Left forelimb (tissue), 1 donor: ENCODE measurements around the gene DHX34.
"Not testable (repeated sequence)": the region's sequence is repeated elsewhere in the genome, so short reads cannot be mapped to it uniquely, and the experiment has no call there.

Experiments
- DNase-seq: peaks from one replicate; pipeline ENCODE4 v3.0.0-alpha.2; 2018; ENCODE audit warnings: low spot score

The DHX34 gene

DNA sequence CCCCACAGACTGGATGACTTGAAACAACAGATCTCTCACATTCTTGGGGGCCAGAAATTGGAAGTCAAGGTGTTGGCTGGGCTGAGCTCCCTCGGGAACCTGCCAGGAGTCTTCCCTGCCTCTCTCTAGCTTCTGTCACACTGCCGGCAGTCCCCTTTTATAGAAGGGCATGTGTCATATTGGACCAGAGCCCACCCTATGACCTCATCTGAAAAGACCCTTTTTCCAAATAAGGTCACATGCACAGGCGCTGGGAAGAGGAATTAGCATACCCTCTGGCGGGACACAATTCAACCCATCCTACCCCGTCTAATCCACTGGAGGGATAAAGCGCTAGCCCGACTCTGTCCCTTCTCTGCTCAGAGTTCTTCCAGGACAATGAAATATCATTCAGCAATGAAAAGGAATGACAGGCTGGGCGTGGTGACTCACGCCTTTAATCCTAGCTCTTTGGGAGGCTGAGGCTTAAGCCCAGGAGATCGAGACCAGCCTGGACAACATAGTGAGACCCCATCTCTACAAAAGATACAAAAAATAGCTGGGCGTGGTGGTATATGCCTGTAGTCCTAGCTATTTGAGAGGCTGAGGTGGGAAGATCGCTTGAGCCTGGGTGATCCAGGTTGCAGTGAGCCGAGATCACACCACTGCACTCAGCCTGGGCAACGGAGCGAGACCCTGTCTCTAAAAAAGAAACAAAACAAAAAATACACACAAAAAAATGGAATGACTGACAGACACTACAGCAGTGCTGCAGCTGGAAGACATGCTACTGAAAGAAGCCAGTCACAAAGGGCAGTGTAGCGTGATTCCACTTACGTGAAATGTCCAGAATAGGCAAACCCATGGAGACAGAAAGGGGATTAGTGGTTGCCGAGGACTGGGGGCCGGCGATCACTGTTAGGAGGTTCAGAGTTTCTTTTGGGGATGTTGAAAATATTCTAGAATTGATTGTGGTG is 41.7 kb downstream of the DHX34 start:
- DNase-seq: no peak

DNA sequence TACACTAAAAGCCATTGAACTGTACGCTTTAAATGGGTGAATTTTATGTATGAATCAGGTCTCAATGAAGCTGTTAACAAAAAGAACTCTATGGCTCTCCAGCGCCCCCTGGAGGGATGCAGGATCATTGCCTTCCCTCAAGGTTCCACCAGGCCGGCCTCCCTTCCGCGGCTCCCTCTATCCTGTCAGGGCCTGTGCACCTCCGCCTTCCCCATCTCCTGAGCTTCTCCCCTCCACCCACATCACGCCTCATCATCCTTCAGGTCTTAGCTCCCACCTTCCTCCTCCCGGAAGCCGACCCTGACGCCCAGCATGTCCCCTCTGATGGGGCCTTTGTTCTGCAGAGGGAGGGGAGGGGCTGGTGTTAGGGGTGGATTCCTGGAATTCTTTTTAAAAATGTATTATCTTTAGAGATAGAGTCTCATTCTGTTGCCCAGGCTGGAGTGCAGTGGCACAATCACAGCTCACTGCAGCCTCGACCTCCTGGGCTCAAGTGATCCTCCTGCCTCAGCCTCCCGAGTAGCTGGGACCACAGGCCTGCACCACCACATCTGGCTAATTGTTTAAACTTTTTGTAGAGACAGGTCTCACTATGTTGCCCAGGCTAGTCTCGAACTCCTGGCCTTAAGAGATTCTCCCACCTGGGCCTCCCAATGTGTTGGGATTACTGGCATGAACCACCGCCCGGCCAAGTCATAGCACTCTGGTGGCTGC is 42.6 kb downstream of the DHX34 start:
- peak; percentile 76 for DNase-seq

DNA sequence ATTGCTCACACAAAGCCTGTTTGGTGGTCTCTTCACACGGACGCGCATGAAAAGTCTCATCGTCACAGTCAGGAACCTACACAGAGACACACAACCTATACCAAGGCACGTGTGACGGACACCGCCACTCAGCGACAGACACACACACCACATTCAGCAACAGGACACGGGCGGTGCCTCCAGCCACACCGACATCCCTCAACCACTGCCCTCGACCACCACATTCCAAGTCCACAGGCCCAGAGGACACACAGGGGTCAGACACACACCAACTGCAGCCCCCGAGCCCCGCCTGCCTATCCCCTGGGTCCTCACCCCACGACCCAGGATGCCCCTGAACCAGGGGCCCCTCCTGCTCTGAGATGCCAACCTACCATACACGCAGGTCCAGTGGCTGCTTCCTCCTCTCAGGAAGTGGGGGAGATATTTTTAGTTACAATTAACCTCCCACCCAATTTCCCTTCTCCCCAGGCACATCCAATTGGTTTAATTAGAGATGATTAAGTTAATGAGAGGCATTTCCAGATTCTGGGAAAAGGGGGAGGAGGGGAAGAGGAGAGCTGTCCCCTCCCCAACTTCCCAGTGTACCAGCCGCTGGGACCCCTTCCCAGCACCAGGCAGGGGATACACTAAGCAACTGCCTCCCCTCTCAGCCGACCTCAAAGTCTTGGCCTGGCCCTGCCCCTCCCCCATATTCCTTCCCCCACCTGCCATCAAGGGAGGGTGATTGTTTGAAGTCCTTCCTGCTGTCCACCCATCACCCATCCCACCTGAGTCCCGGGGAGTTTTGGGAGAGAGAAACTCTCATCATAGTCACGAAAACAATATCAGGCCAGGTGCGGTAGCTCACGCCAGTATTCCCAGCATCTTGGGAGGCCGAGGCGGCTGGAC is 49.8 kb downstream of the DHX34 start:
- DNase-seq: no peak

DNA sequence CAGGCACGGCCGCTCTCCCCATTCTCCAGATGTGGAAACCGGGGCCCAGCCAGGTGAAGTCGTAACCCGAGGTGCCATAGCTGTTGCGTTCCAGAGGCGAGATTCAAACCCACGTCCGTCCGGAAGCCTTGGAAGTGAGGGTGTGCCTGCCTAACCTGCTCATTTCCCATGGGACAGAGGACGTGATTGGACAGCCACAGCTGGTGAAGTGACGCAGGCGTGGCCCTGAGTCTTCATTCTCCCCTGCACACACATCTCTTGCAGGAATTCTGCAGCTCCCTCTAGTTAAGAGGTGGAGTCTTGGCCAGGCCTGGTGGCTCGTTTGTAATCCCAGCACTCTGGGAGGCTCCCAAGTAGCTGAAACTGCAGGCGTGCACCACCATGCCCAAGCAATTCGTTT is 53.4 kb downstream of the DHX34 start:
- DNase-seq: no peak

- DNase-seq: no peak
Observed at GRCh38 chr19:47404334-47405196, 55.5 kb downstream of the DHX34 start.

GRCh38 chr19:47405197-47405550 is 56.1 kb downstream of the DHX34 start:
- DNase-seq: no peak

- DNase-seq: no peak
Observed at GRCh38 chr19:47405854-47406417, 56.8 kb downstream of the DHX34 start.

- DNase-seq: no peak
Observed at GRCh38 chr19:47406711-47407416, 57.7 kb downstream of the DHX34 start.

DNA sequence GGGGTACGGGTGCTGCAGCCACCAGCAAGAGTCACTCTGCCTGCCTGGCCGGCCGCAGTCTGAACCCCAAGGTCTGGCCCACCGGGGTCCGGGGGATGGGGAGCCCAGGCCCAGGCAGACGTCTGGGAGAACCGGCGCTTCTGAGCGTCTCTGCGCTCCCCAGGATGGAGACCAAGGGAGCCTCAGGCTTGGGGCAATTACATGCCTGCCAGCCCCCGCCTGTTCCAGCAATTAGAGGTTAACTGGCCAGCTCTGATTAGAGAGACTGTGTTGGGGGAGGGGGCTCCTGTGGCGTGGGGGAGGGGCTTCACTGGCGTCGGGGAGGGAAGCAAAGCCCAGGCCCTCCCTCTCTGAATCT is 58.3 kb downstream of the DHX34 start:
- no peak for DNase-seq

DNA sequence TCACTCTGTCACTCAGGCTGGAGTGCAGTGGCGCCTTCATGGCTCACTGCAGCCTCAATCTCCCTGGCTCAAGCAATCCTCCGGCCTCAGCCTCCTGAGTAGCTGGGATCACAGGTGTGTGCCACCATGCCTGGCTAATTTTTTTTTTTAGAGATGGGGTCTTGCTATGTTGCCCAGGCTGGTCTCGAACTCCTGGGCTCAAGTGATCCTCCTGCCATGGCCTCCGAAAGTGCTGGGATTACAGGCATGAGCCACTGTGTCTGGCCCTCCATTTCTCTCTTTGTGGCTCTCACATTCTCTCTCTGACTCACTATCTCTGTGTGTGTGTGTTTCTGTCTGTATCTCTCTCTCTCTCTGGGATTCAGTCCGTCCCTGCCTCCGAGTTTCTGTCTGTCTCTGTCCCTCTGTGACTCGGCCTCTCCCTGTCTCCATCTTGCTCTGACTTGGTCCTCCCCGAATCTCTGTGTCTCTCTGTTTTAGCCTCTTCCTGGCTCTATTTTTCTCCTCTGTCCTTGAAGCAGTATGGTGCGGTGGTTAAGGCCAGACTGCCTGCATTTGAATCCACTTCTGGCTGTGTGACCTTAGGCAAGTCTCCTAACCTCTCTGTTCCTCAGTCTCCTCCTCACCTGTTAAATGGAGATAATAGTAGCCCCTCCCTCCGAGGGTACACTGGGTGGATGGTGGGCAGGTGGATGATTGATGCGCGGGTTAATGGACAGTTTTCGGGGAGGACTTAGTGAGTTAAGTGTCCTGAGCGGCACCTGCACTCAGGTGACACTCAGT is 59.2 kb downstream of the DHX34 start:
- no peak for DNase-seq

DNA sequence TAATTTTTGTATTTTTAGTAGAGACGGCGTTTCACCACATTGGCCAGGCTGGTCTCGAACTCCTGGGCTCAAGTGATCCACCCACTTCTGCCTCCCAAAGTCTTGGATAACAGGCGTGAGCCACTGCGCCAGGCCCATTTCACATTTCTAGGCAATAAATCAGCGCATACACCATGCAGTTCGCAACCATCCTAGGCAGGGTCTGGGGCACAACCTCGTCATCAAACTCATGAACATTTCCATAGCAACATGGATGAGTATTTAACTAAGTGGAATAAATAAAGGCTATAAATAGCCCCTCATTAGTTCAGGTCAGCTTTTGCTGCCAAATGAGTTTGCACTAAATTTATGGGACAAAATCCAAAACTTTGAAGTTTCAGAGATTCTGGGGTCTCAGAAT is 62.0 kb downstream of the DHX34 start:
- no peak for DNase-seq

GRCh38 chr19:47411696-47412095 is 62.6 kb downstream of the DHX34 start:
- DNase-seq: not testable (repeated sequence)

DNA sequence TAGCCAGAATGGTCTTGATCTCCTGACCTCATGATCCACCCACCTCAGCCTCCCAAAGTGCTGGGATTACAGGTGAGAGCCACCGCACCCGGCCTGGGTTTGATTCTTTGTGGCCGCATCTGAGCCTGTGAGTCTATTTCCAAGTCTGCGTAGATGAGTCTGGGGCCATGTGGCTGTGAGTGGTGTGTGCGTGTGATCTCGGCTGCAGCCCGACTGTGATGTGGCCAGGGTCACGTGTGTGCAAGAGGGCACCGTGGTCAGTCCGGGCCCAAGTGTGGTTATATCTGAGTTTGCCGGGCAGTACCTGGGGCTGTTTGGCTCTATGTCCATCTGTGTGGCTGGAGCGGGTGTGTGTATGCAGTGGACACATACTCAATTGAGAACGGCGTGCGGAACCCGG is 64.8 kb downstream of the DHX34 start:
- no peak for DNase-seq

DNA sequence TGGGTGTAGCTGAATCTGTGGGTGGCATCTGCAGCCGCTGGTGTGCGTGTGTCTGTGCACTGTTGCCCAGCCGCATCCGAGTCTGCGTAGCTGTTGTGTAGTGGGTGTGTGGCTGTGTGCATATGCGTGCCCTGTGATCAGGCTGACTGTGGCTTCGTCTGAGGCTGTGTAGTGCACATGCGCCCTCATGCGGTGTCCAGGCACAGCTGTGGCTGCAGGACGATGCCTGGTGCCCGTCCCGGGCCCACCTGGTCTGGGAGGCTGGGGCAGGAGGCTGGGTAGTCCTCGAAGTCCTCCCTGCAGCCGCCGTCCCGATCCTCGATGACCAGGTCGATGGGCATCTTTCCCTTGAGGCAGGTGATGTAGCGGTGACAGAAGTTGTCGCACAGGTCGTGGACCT is 65.4 kb downstream of the DHX34 start:
- DNase-seq: no peak

GRCh38 chr19:47415953-47416642 is 67.0 kb downstream of the DHX34 start:
- peak; percentile 51 for DNase-seq

DNA sequence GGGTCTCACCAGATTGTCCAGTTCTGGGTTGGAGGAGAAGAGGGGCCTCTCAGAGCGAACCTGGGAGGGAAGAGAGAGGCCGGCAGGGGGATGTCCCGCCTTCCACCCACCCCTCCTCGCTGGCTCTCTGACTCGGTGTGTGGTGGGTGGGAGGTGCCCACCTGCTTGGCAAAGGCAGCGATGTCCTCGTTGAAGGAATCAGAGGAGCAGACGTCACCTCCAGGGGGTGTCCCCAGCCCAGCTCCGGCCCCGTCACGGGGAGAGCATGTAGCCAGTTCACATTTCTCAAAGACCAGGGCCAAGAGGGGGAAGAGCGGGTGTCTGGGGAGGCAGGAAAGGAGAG is 67.5 kb downstream of the DHX34 start:
- peak; percentile 65 for DNase-seq

- no peak for DNase-seq
Observed at GRCh38 chr19:47417107-47417745, 68.1 kb downstream of the DHX34 start.
